ENCODE results near the gene TAP2.
A peak's percentile ranks its signal among the peaks of the same experiment; 100 is the strongest.
"Not testable (repeated sequence)": the region's sequence is repeated elsewhere in the genome, so short reads cannot be mapped to it uniquely, and the experiment has no call there.

The TAP2 gene

GRCh38 chr6:32832535-32832934, 6.0 kb downstream of the TAP2 start:
- DNase-seq: no peak

DNA sequence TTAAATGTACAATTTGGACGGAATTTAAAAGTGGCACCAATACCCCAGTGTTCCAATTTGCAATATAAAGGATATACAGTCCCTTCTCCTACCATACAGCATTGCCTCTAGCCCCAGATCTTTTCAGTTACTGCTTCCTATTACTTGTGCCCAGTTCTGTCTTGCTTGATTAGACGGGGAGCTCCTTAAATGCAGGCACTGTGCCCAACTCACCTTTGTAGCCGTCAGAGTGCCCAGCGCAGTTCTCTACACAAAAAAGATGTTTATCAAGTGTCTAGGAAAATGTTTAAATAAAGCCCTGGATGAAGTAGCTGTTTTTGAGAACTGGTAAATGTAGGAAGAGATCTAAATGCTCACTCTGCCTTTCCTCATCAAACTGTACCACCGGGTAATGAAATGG, 7.6 kb downstream of the TAP2 start:
- no peak for DNase-seq

DNA sequence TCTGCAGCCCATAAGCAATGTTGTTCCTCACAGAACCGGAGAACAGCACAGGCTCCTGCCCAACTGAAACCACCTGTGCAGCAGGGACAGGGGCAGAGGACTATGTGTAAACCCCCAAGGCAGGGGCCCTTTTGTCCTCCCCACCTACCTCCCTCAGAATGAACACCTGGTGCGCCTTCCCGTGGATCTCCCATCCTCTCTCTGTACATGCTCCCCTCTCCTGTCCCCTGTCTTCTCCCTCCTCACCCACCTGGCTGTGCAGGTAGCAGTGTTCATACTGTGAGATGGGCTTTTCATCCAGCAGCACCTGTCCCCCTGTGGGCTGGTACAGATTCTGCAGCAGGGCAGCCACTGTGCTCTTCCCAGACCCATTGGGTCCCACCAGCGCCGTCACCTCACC, 8.5 kb downstream of the TAP2 start:
- no peak for DNase-seq

DNA sequence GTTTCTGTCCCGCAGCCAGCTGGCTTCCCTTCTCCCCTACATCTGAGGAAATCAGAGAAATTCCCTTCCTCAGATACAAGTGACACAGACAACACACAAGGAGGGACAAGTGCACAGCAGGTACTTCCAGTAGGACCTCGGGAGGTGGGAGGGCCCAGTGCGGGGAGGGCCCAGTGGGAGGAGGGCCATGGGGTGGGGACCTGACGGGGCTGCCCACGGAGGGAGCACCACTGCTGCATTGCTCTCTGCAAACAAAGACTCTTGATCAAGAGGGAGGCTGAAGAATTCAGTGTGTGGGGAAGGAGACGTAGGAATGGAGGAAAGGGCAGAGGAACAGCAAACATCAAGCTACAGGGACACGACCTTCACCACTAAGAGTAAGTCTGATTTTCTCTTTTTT, 9.0 kb downstream of the TAP2 start:
- no peak for DNase-seq

GRCh38 chr6:32827025-32827424, 11.5 kb downstream of the TAP2 start:
- no peak for DNase-seq

DNA sequence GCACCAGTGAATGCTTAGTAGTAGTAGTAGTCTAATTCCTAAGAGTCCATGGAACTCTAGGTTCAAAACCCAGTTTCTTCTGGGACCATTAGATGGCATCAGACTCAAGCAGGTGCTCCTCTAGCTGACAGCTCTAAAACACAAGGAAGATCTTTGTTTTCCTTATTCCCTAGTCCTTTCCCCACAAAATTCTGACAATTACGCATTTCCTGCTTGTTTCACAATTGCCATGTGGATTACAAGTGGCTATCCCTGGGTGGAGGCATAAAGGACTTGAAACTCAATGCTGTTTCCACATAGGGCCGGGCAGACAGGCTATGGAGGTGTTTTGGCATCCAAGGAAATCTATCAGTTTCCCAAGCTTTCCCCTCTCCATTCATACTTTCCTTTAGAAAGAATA, 12.6 kb downstream of the TAP2 start:
- DNase-seq: no peak

DNA sequence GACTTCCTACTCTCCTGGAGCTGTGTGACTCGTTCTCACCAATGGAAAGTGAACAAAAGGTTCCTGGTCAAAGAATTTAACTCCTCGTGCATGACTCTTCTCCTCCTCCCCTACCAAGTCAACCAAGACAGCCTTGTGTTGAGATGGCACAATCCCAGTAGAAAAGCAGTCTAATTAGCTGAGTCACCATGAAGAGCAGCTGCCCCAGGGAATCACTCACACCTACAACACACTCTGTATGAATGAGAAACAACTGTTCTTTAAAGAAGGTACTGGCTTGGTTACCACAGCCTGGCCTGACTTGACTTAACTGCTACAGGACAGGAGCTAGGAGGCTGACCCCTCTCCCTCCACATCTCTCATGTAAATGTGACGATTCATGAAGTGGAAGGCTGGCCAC, 18.8 kb downstream of the TAP2 start:
- no peak for DNase-seq

DNA sequence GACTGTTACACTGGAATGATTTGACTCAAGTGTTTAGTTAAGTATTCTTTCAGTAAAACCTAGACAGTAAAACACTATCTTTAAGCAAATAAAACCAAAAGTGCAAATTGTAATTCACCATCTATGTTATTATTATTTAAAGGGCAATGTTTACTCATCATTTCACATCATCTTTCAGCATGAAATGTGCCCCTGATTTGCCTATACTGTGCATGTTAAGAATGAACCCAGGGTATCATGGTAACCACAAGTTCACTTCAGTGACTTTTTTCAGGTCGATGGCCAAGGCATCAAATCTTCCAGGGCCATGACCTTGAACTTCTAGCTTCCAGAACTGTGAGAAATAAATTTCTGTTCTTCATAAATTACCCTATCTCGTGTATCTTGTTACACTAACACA, 19.7 kb downstream of the TAP2 start:
- DNase-seq: no peak

- no peak for DNase-seq
These were observed 21.8 kb downstream of the TAP2 start, which contains the start of gene HLA-DOB for GRCh38 chr6:32816746-32817204. HLA-DOB (minus strand) TSS chr6:32817002; CDS start chr6:32816951, 51 bp downstream.

DNA sequence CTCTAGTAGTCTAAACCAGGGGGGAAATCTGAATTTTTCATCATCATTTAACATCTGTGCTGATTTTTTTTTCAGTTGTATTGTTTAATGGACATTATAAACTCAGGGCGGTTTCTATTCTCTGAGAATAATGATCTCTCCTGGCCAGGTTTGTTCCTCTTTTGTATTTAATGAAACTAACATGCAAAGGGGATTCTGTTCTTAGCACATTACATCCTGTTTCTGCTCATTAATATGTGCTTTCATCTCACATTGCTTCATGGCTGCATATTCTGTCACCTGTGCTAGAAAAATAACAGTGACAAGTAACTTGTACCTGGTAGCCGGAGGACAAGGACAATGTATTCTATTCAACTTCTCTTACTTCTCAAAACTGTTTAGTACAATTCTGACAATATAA, 22.5 kb downstream of the TAP2 start:
- DNase-seq: no peak

DNA sequence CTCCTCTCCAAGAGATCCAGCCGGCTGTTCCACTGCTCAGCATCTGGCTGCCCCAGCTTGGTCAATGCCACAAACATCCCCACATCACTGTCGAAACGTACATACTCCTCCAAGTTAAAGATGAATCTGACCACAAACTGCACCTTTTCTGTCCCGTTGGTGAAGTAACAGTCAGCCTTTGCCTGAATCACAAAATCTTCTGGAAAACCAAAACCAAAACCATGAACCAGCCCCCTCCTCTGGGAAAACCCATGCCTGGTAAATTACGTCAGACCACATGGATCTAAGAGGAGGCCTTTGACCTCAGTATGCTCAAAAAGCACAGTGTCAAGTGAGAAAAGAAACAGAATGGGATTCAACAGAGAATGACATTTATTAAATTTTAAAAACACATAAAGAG, 23.4 kb downstream of the TAP2 start:
- no peak for DNase-seq

GRCh38 chr6:32814145-32814544, 24.4 kb downstream of the TAP2 start:
- DNase-seq: no peak

DNA sequence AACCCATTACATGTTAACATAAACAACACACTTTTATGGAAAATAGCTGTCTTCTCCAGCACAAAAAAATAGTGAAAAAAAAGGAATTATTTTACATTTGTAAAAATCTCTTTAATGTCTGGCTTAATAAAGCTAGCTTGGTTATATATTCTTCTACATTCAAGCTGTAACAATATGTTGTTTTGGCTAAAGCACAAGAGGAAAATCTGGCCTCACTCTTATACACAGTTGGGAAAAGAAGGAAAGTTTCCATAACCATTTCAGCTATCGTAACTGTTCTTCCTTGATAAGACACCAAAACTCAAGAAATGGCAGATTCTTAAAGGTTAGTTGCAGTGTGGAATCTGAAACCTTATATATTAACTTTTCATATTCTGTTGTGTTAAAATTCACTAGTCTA, 29.4 kb downstream of the TAP2 start:
- DNase-seq: no peak

DNA sequence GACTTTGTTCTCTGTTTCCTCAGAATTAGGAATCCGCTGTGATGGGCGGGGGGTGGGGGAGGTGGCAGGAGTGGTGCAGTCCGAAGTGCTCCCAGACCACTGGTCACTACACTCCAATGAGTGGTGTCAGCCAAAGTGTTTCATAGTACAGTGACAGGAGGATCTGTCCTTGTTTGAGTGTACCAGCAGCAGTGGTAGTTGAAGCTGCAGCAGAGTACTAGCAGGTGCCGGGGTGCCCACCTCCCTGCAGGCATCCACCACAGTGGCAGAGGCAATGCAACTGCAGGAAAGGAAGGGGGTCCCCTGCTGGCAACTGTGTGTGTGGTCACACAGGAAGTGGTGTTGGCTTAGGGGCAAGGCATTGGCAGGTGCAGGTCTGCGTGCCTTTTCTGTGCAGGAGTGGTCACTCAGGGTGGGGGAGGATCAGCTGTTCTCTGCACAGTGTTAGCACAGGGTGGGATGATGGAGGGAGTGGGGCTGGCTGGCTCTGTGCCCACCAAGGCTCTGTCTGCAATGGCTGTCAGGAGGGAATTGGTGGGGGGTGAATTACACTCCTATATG, 31.4 kb downstream of the TAP2 start:
- no peak for DNase-seq

- not testable (repeated sequence) for DNase-seq
These were observed 33.1 kb downstream of the TAP2 start for GRCh38 chr6:32805404-32805803.

- no peak for DNase-seq
These were observed 35.1 kb downstream of the TAP2 start for GRCh38 chr6:32803416-32803815.

- no peak for DNase-seq
These were observed 38.8 kb downstream of the TAP2 start for GRCh38 chr6:32799740-32800139.

- no peak for DNase-seq
These were observed 39.4 kb downstream of the TAP2 start for GRCh38 chr6:32799168-32799567.

DNA sequence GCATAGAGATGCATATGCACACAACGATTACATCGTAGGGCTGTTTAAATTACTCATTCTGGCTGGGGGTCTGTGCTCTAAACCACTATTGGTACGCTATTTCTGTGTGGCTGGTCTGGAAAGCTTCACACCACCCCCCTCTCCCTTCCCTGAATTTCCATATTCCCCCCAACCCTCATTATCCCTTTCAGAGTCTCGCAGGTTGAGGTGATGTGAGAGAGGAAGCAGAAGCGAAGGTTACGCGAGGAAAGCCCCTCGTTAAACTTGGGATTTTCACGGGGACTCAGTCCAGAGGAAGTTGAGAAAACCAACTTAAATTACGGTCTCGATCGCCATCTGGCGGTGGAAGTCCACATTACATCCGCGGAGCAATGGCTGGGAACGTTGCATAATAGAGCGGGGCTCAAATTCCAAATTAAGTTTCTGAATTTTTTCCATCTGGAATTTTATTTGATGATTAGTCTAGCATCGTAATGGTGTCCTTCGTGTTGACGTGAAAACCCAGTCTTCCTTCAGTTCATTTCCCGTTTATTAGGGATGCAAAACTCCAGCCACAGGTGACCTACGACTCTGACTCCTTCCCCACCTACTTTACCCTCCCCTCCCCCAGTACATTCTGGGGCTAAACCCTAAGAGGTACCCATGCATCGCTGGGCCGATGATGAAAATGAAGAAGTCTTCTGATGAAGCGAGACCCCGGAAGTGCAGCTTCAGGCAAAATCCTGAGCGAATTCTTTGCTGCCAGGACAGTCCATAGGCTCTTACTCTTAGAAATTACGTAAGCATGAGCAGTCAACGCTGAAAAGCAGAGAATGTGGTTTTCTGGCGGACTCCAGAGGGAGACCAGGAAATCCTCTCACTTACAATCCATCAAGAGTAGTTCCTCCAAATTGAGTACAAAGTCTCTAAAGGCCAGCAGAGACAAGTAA, 41.4 kb downstream of the TAP2 start:
- DNase-seq: peak; percentile 52

- DNase-seq: no peak
These were observed 44.0 kb downstream of the TAP2 start for GRCh38 chr6:32794510-32794909.

- DNase-seq: no peak
These were observed 45.6 kb downstream of the TAP2 start for GRCh38 chr6:32792901-32793435.

DNA sequence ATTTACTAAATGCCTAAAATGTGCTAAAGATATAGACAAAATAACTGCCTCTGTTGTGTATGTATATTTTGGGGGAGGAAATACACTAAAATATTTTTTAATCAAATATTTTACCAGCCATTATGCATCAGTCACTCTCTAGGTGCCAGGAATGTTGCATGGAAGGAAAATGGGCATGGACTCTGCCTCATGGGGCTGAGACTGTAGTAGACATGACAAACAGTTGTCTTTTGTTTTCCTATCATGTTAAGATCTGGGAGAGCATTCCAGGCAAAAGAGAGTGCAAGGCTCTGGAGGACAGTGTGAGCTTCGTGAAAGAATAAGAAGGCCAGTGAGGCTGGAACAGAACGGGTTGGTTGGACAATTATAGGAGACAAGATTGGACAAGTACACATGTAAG, 48.2 kb downstream of the TAP2 start:
- DNase-seq: no peak

Measured in NCI-H345 (cell line).